Uterus (tissue), 4 donors: ENCODE data around the gene DPP6. TPM values are rescaled to one million over a fixed set of nuclear protein-coding genes. Genes with fewer than 3 reads are reported as not detected.

Experiments
- DNase-seq, 2 donors: peaks; one replicate each; pipeline ENCODE4 v3.0.0-alpha.2; 2019 to 2020
- H3K27ac ChIP-seq, 2 donors: fragments of 200-600 bp; sonication (generic); 1 replicate in 1 of 2; 2 replicates in 1 of 2; pipeline ENCODE4 v1.5.1; 2016 to 2018
- H3K27me3 ChIP-seq, 2 donors: fragments of 200-600 bp; sonication (generic); one replicate each; pipeline ENCODE4 v1.5.1; 2018 to 2019; ENCODE audit warnings: control low read depth in 1 of 2
- H3K36me3 ChIP-seq, 2 donors: fragments of 200-600 bp; sonication (generic); one replicate each; pipeline ENCODE4 v1.5.1; 2019; ENCODE audit warnings: control low read depth in 1 of 2
- H3K4me1 ChIP-seq, 2 donors: fragments of 200-600 bp; sonication (generic); one replicate each; pipeline ENCODE4 v1.5.1; 2018 to 2019; ENCODE audit warnings: control low read depth in 1 of 2
- H3K4me3 ChIP-seq, 2 donors: fragments of 200-600 bp; sonication (generic); 1 replicate in 1 of 2; 2 replicates in 1 of 2; pipeline ENCODE4 v1.5.1; 2018 to 2019; ENCODE audit warnings: mild to moderate bottlenecking in 1 of 2
- H3K9me3 ChIP-seq, 2 donors: fragments of 200-600 bp; sonication (generic); one replicate each; pipeline ENCODE4 v1.5.1; 2019; ENCODE audit warnings: control low read depth in 1 of 2
- CTCF ChIP-seq, 4 experiments: fragments of 200-600 bp in 2 of 4; fragments of 450-650 bp in 2 of 4; sonication (generic) in 2 of 4; IDR thresholded peaks; one replicate each; pipeline ENCODE4 v1.5.1; 2016 to 2019; ENCODE audit warnings: antibody characterized with exemption in 4 of 4, mild to moderate bottlenecking in 2 of 4, moderate library complexity in 1 of 4
- POLR2A ChIP-seq, 2 donors: fragments of 450-650 bp; IDR thresholded peaks; one replicate each; pipeline ENCODE4 v1.6.1; 2016; ENCODE audit warnings: antibody characterized with exemption in 2 of 2, mild to moderate bottlenecking in 1 of 2, moderate library complexity in 1 of 2
- intact Hi-C: fragments of 100-400 bp; cut with DNase I; formaldehyde crosslinking; loops from one replicate; pipeline ENCODE4 v1.15.1; 2023; ENCODE audit warnings: low total_unique reads
- total RNA-seq, 4 donors: library from RNA; depleted of rRNA in 3 of 4; stranded (reverse); fragments of >200 nt in 3 of 4; gene quantifications; one replicate each; pipeline versions ENCODE4 v1.1.0 to v1.2.4, GENCODE V29; 2014 to 2023
- donor health status: DM: yes; HTN: yes; CAD: no.

The DPP6 gene
- total RNA-seq, 4 donors from 2014 or later: 4.1 to 107 (median 42.7) TPM

- Histone ChIP-seq H3K4me3 (no peak overlapping the region), H3K4me1 (no peaks in the 10 kb centered on the region), H3K9me3 (no peaks in the 10 kb centered on the region), H3K36me3 (no peaks in the 10 kb centered on the region), H3K27ac (no peak overlapping the region), H3K27me3 (no peaks in the 10 kb centered on the region)
- TF ChIP-seq POLR2A (IDR thresholded peaks at IDR 0.05) (no peak), CTCF (IDR thresholded peaks at IDR 0.05) (peak in 3 of 4 experiments; percentile 36 to 46 (median 39))
- DNase-seq: no peak
- intact Hi-C loops: no loop called here
Measured at GRCh38 chr7:154503962-154504550, 451.9 kb downstream of the DPP6 start.

- TF ChIP-seq POLR2A (IDR thresholded peaks at IDR 0.05): no peak
- TF ChIP-seq CTCF (IDR thresholded peaks at IDR 0.05): no peak
- Histone ChIP-seq H3K9me3 (no peaks in the 10 kb centered on the region), H3K4me1 (no peaks in the 10 kb centered on the region), H3K36me3 (no peaks in the 10 kb centered on the region), H3K27me3 (no peaks in the 10 kb centered on the region), H3K4me3 (no peak overlapping the region), H3K27ac (no peak overlapping the region)
- no peak for DNase-seq
- intact Hi-C loops: no loop called here
Measured at GRCh38 chr7:154504918-154505317, 452.7 kb downstream of the DPP6 start.

- H3K4me3 ChIP-seq: no peak overlapping the region
- no peak overlapping the region for H3K27ac ChIP-seq
- no peaks in the 10 kb centered on the region for H3K36me3 ChIP-seq
- no peaks in the 10 kb centered on the region for H3K27me3 ChIP-seq
- intact Hi-C loops: no loop called here
- H3K4me1 ChIP-seq: no peaks in the 10 kb centered on the region
- no peak for DNase-seq
- no peaks in the 10 kb centered on the region for H3K9me3 ChIP-seq
- TF ChIP-seq POLR2A (IDR thresholded peaks at IDR 0.05): no peak
- no peak for TF ChIP-seq CTCF (IDR thresholded peaks at IDR 0.05)
Measured at GRCh38 chr7:154505362-154505761, 453.2 kb downstream of the DPP6 start.

- Histone ChIP-seq H3K4me3 (no peak overlapping the region), H3K9me3 (no peaks in the 10 kb centered on the region), H3K27ac (no peak overlapping the region), H3K36me3 (no peaks in the 10 kb centered on the region), H3K4me1 (no peaks in the 10 kb centered on the region), H3K27me3 (no peaks in the 10 kb centered on the region)
- intact Hi-C loops: no loop called here
- TF ChIP-seq CTCF (IDR thresholded peaks at IDR 0.05): no peak
- no peak for TF ChIP-seq POLR2A (IDR thresholded peaks at IDR 0.05)
- DNase-seq: no peak
Measured at GRCh38 chr7:154509192-154509591, 457.0 kb downstream of the DPP6 start.

- H3K4me1 ChIP-seq: no peaks in the 10 kb centered on the region
- no peaks in the 10 kb centered on the region for H3K36me3 ChIP-seq
- intact Hi-C loops: no loop called here
- H3K27me3 ChIP-seq: no peaks in the 10 kb centered on the region
- no peak for DNase-seq
- TF ChIP-seq CTCF (IDR thresholded peaks at IDR 0.05) (no peak), POLR2A (IDR thresholded peaks at IDR 0.05) (no peak)
- H3K27ac ChIP-seq: no peak overlapping the region
- no peak overlapping the region for H3K4me3 ChIP-seq
- no peaks in the 10 kb centered on the region for H3K9me3 ChIP-seq
Measured at GRCh38 chr7:154512121-154512833, 460.1 kb downstream of the DPP6 start.
